LNCAP (cell line): ENCODE measurements around the gene CTSC.

ENCODE experiments used
- TF ChIP-seq, protein P1 (sequence below): fragments of 450-650 bp; IDR thresholded peaks from 2 replicates; pipeline ENCODE4 v1.5.1; 2017; ENCODE audit warnings: mild to moderate bottlenecking

Gene CTSC

DNA sequence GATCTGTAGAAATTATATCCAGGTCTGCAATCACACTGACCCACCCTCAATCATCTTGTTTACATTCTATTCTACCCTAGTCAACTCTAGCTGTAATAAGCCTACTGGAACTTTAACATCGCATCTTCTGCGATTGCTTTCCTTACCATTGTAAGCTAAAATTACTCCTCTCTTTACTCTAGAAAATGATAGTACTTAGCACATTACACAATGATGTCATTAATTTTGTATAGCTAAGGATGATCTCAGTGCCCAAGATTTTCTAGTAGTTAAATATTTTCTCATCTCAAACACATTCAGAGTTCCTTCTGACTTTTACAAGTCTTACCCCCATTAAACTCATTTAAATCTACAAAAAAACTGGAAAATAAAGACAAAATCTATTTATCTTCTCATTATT, 39.6 kb upstream of the CTSC start:
- TF ChIP-seq, protein P1, sequence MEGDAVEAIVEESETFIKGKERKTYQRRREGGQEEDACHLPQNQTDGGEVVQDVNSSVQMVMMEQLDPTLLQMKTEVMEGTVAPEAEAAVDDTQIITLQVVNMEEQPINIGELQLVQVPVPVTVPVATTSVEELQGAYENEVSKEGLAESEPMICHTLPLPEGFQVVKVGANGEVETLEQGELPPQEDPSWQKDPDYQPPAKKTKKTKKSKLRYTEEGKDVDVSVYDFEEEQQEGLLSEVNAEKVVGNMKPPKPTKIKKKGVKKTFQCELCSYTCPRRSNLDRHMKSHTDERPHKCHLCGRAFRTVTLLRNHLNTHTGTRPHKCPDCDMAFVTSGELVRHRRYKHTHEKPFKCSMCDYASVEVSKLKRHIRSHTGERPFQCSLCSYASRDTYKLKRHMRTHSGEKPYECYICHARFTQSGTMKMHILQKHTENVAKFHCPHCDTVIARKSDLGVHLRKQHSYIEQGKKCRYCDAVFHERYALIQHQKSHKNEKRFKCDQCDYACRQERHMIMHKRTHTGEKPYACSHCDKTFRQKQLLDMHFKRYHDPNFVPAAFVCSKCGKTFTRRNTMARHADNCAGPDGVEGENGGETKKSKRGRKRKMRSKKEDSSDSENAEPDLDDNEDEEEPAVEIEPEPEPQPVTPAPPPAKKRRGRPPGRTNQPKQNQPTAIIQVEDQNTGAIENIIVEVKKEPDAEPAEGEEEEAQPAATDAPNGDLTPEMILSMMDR, result no peak

DNA sequence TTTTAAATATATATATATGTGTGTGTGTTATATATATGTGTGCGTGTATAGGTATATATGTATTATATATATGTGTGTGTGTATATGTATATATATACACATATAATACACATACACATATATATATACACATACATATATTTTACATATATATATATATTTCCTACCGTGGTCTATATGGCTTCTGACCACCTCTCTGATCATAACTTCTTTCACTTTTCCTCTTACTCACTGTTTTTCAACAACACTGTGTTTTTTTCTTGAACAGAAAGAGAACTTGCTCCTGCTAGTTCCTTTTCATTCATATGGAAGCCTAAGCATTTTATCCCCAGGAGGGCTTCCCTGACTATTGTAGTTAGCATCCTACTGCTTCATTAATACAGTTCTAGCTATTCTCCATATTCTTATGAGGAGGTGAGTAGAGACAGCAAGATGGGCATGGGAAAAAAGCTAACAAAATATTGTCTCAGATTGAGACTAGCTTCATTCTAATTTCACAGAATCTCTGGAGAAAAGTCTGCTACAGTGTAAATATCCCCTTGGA, 38.5 kb upstream of the CTSC start:
- TF ChIP-seq, protein P1, result no peak

DNA sequence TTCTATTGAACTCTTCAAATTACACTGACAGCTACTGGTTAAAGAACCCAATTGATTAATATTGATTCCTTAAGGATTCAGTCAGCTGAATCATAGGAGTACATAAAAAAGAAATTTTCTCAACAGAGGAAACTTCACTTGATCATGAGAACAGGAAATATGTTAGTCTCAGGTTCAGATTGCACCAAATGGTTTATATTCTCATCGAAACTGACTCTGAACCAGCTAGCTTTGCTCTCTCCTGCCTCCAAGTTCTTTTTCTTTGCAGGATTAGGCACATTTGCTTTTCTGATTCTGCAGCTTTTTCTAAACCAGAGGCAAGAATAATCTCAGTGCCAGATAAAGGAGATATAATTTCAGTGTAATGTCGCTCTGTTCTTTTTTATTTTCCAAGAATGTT, 33.2 kb upstream of the CTSC start:
- TF ChIP-seq, protein P1, result no peak

DNA sequence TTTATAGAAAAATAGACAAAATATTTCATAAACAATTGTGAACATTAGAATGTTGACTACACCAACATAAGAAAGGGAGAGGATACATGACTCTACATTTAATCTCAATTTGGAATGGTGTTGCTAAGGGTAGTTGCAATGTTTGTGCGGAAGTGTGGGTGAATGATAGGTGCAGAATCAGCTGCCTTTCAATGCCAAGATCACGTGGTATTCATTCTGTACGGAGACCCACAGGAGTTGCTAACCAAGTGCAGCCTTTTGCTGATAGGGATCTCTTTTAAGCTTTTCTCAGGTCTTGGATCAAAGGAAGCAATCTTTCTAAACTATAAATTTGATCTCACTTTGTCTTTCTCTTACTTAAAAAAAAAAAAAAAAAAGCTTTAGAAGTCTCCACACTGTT, 29.8 kb upstream of the CTSC start:
- TF ChIP-seq, protein P1, result no peak

DNA sequence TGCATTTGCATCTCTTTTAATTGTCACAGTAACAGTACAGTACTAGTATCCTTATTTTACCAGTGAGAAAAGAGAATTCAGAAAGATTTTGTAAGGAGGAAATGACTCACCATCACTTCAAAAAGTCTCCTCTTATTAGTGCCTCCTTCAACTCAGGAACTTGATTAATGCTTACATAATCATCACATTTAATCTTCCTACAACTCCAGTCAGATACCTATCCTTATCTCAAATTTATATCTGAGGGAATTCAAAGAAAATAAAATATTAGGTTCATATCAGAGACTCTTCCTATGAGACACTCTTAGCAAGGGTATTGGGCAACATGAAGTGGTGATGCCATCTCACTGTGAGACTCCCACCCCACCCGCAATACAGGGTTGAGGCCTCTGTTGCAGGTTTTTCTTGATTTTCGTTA, 26.1 kb upstream of the CTSC start:
- TF ChIP-seq, protein P1, result no peak

DNA sequence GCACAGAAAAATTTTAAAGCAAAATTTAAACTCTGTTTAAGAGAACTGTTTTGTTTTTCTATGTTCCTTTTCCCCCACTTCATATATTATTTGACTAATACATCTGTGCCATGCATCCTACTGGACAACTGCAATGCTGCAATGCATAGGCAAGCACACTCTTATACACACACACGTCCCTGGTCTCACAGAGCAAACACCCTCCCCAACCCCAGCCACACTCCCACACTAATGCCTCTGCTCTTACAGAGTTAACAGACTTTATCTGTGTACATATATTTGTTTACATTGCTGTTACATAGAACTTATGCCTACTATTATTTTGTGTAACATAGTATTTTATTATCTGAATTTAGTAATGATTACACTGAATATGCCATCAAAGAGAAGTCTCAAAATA, 25.5 kb upstream of the CTSC start:
- TF ChIP-seq, protein P1, result no peak

DNA sequence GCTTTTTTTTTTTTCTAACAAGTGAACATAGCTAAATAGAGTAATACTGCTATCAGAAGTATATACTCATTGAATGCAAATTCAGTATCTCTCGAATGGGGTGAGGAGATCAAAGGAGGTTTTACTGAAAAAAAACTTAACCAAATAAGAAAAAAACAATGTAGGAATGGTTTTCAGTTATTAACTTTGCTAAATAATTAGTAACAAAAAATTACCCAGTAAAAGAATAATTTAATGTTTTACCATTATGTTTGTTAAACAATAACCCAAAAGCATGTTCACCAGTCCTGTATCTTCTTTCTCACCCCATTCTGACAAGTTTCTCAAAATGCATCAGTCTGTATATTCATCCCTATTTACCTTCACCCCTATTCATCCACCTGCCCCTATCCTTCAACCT, 22.6 kb upstream of the CTSC start:
- TF ChIP-seq, protein P1, result no peak

DNA sequence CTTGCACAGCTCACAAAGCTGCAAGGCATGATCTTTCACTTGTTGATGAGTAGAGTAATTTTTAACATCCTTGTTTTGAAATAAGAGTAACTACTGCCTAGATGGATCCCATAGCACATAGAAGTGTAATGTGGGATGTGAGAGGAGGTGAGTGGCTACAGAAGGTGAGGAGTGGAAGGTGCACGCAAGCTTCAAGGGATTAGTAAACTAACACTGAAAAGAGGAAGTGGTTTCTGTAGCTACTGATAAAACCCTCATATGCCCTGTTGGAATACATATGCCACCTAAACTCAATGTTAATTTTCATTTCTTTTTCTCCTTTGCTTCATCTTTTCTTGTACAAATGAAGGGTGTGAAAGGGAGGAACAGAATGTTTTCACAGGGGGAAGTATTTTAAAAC, 22.0 kb upstream of the CTSC start:
- TF ChIP-seq, protein P1, result no peak
